GM19035 (cell line): ENCODE measurements around the gene P2RX7.
"Not testable (repeated sequence)": the region's sequence is repeated elsewhere in the genome, so short reads cannot be mapped to it uniquely, and the experiment has no call there.

ENCODE experiments used
- ATAC-seq: cut with Tn5 transposase; IDR thresholded peaks from one replicate; pipeline ENCODE4 v1.9.1; 2021; ENCODE audit not compliant: unreplicated experiment

P2RX7 gene

GRCh38 chr12:121170151-121170550, 37.5 kb downstream of the P2RX7 start:
- ATAC-seq, result no peak

- ATAC-seq, result no peak
Measured at GRCh38 chr12:121170611-121171260, 38.1 kb downstream of the P2RX7 start.

GRCh38 chr12:121172145-121172544, 39.5 kb downstream of the P2RX7 start:
- no peak for ATAC-seq

- no peak for ATAC-seq
Measured at GRCh38 chr12:121175383-121176119, 42.9 kb downstream of the P2RX7 start.

- ATAC-seq, result no peak
Measured at GRCh38 chr12:121176826-121177529, 44.3 kb downstream of the P2RX7 start.

- no peak for ATAC-seq
Measured at GRCh38 chr12:121181181-121181580, 48.5 kb downstream of the P2RX7 start.

GRCh38 chr12:121182222-121182893, 49.7 kb downstream of the P2RX7 start:
- no peak for ATAC-seq

- ATAC-seq, result no peak
Measured at GRCh38 chr12:121184425-121184824, 51.7 kb downstream of the P2RX7 start.

GRCh38 chr12:121184984-121185889, 52.6 kb downstream of the P2RX7 start:
- no peak for ATAC-seq

GRCh38 chr12:121186826-121187225, 54.1 kb downstream of the P2RX7 start:
- no peak for ATAC-seq

GRCh38 chr12:121187501-121187900, 54.8 kb downstream of the P2RX7 start:
- no peak for ATAC-seq

- no peak for ATAC-seq
Measured at GRCh38 chr12:121188227-121188626, 55.6 kb downstream of the P2RX7 start.

- ATAC-seq, result no peak
Measured at GRCh38 chr12:121189131-121189530, 56.5 kb downstream of the P2RX7 start.

- no peak for ATAC-seq
Measured at GRCh38 chr12:121189619-121190155, 57.0 kb downstream of the P2RX7 start.

- no peak for ATAC-seq
Measured at GRCh38 chr12:121190523-121191031, 57.9 kb downstream of the P2RX7 start.

- no peak for ATAC-seq
Measured at GRCh38 chr12:121191151-121191550, 58.5 kb downstream of the P2RX7 start.

- no peak for ATAC-seq
Measured at GRCh38 chr12:121196902-121197301, 64.2 kb downstream of the P2RX7 start.

GRCh38 chr12:121198949-121199348, 66.3 kb downstream of the P2RX7 start:
- ATAC-seq, result no peak

GRCh38 chr12:121201140-121201539, 68.5 kb downstream of the P2RX7 start:
- ATAC-seq, result not testable (repeated sequence)
